OCI-LY3 (cell line): ENCODE data around the gene ADAM8.

ENCODE experiments used
- EZH2phosphoT487 ChIP-seq: fragments of 200-600 bp; shearing (Covaris generic); IDR thresholded peaks from 2 replicates; pipeline ENCODE4 v1.6.1; 2018; ENCODE audit warnings: antibody characterized with exemption, mixed run types, low read depth
- TF ChIP-seq, protein P1 (sequence below): fragments of 200-600, 300-600 bp; sonication (generic); IDR thresholded peaks from 2 replicates; pipeline ENCODE4 v1.5.1; 2014; ENCODE audit warnings: antibody characterized with exemption, low read length, low read depth

DNA sequence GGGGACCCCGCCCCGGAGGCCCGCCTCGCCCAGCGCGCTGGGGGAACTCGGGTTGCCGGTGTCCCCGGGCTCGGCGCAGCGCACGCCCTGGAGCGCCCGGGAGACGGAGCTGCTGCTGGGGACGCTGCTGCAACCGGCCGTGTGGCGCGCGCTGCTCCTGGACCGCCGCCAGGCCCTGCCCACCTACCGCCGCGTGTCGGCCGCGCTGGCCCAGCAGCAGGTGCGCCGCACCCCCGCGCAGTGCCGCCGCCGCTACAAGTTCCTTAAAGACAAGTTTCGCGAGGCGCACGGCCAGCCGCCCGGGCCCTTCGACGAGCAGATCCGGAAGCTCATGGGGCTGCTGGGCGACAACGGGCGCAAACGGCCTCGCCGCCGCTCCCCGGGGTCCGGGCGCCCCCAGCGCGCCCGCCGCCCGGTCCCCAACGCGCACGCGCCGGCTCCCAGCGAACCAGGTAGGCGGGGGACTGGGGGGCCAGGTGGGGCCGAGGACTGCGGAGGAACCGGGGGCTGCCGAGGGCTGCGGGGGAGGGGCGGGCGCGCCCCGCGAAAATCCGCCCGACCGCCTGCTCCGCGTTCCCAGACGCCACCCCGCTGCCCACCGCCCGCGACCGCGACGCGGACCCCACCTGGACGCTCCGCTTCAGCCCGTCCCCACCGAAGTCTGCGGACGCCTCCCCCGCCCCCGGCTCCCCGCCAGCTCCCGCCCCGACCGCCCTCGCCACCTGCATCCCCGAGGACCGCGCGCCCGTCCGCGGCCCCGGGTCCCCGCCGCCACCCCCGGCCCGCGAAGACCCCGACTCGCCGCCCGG is 46.1 kb downstream of the ADAM8 start:
- TF ChIP-seq, protein P1, sequence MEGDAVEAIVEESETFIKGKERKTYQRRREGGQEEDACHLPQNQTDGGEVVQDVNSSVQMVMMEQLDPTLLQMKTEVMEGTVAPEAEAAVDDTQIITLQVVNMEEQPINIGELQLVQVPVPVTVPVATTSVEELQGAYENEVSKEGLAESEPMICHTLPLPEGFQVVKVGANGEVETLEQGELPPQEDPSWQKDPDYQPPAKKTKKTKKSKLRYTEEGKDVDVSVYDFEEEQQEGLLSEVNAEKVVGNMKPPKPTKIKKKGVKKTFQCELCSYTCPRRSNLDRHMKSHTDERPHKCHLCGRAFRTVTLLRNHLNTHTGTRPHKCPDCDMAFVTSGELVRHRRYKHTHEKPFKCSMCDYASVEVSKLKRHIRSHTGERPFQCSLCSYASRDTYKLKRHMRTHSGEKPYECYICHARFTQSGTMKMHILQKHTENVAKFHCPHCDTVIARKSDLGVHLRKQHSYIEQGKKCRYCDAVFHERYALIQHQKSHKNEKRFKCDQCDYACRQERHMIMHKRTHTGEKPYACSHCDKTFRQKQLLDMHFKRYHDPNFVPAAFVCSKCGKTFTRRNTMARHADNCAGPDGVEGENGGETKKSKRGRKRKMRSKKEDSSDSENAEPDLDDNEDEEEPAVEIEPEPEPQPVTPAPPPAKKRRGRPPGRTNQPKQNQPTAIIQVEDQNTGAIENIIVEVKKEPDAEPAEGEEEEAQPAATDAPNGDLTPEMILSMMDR: no peak
- TF ChIP-seq EZH2phosphoT487: no peak
